IPS-20b (cell line): ENCODE results near the gene KLF17.

ENCODE experiments used
- H3K27ac ChIP-seq: one replicate; pipeline ENCODE4 v1.5.1; 2013; ENCODE audit warnings: low read length
- H3K27me3 ChIP-seq: 2 replicates; pipeline ENCODE4 v1.6.1; 2013; ENCODE audit warnings: mild to moderate bottlenecking, low read length, inconsistent platforms; ENCODE audit not compliant: insufficient read depth
- H3K36me3 ChIP-seq: 2 replicates; pipeline ENCODE4 v1.6.1; 2013; ENCODE audit warnings: low read depth, mild to moderate bottlenecking, inconsistent platforms, low read length, moderate library complexity; ENCODE audit not compliant: insufficient read depth
- H3K4me1 ChIP-seq: 2 replicates; pipeline ENCODE4 v1.6.1; 2013; ENCODE audit warnings: mild to moderate bottlenecking, control low read depth, inconsistent platforms, low read length, moderate library complexity; ENCODE audit not compliant: insufficient read depth
- H3K4me3 ChIP-seq: 2 replicates; pipeline ENCODE4 v1.5.1; 2013; ENCODE audit warnings: mild to moderate bottlenecking, low read length, inconsistent platforms
- H3K9ac ChIP-seq: 2 replicates; pipeline ENCODE4 v1.6.1; 2013; ENCODE audit warnings: low read depth, mild to moderate bottlenecking, inconsistent platforms, low read length, moderate library complexity
- H3K9me3 ChIP-seq: 2 replicates; pipeline ENCODE4 v1.6.1; 2013; ENCODE audit warnings: mild to moderate bottlenecking, low read depth, low read length, inconsistent platforms; ENCODE audit not compliant: insufficient read depth

Gene KLF17

GRCh38 chr1:44089371-44090048 lies 29.1 kb upstream of the KLF17 start:
- no peak overlapping the region for H3K27ac ChIP-seq
- no peaks in the 10 kb centered on the region for H3K9me3 ChIP-seq
- no peaks in the 10 kb centered on the region for H3K36me3 ChIP-seq
- H3K9ac ChIP-seq, result no peak overlapping the region
- peak overlapping the region; percentile 37; the same call in 1 of the 2 replicates for H3K4me3 ChIP-seq
- peaks cover 23% of the 10 kb centered on the region for H3K4me1 ChIP-seq
- H3K27me3 ChIP-seq, result no peaks in the 10 kb centered on the region

DNA sequence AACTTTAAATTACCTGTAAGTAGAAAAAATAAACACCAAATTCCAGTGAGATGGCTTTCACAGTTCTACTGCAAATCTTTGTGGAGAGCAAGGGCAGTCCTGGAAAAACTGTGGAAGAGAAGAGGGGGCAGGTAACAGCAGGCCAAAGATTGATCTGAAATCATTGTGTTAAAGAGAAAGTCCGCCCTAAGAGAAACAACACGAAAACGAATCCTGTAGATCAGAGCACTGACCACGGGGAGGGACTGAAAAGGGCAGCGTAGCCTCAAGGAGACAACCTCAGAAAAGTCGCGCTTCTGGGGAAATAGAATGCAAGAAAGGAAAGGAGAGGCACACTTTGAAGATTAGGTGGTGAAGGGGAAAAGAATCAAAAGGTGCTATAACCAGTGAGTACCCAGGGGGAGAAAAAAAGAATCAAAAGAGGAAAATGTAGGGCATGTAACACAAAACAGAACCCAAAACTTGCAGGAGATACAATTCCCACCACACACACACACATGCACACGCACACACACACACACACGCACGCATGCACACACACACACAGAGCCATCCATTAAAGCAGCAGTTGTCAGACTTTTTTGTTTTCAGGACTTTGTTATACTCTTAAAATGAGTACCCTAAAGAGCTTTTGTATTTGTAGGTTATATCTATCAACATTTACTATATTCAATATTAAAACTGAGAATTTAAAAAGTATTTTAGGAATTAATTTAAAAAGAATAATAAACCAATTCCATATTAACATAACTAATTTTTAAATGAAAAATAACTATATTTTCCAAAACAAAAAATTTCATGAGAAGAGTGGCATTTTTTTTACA lies 28.0 kb upstream of the KLF17 start:
- Histone ChIP-seq H3K36me3 (no peaks in the 10 kb centered on the region), H3K9ac (no peak overlapping the region), H3K4me3 (no peak overlapping the region), H3K27ac (no peak overlapping the region), H3K27me3 (no peaks in the 10 kb centered on the region), H3K4me1 (peaks cover 23% of the 10 kb centered on the region), H3K9me3 (no peaks in the 10 kb centered on the region)

DNA sequence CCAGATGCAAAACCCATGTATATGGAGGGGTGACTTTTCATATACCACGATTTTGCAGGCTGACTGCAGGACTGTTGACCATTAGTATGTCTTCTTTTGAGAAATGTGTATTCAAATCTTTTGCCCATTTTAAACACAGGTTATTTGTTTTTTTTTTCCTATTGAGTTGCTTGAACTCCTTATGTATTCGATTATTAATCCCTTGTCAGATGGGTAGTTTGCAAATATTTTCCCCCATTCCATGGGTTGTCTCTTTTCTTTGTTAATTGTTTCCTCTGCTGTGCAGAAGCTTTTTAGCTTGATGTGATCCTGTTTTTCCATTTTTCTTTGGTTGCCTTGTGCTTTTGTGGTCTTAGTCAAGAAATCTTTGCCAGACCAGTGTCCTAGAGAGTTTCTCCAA lies 24.6 kb upstream of the KLF17 start:
- Histone ChIP-seq H3K9ac (no peak overlapping the region), H3K36me3 (no peaks in the 10 kb centered on the region), H3K27ac (no peak overlapping the region), H3K4me3 (no peak overlapping the region), H3K9me3 (no peaks in the 10 kb centered on the region), H3K27me3 (no peaks in the 10 kb centered on the region), H3K4me1 (peaks cover 14% of the 10 kb centered on the region)

DNA sequence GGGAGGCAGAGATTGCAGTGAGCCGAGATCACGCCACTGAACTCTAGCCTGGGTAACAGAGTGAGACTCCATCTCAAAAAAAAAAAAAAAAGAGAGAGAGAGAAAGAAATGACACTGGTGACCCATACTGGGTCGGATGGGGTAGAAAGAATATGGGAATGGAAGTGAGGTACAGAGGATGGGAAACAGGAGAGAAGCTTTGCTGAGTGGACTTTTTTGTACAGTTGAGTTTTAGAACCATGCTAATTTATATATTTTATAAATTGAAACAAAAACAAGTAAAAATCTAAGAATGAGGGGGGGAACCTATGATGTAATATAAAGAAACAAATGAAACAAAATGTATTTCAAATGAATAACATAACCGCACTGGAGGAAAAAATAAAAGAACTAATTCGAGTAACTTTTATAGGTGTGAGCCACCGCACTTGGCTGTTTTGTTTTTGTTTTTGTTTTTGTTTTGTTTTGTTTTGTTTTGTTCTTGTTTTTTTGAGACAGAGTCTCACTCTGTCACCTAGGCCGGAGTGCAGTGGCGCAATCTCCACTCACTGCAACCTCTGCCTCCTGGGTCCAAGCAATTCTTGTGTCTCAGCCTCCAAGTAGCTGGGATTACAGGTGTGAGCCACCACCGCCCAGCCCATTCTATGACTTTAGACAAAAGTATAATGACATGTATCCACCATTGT lies 18.3 kb upstream of the KLF17 start:
- Histone ChIP-seq H3K9ac (no peak overlapping the region), H3K27ac (no peak overlapping the region), H3K4me3 (no peak overlapping the region), H3K9me3 (no peaks in the 10 kb centered on the region), H3K27me3 (peaks cover 6% of the 10 kb centered on the region; the same call in 1 of the 2 replicates), H3K36me3 (no peaks in the 10 kb centered on the region), H3K4me1 (no peaks in the 10 kb centered on the region)

DNA sequence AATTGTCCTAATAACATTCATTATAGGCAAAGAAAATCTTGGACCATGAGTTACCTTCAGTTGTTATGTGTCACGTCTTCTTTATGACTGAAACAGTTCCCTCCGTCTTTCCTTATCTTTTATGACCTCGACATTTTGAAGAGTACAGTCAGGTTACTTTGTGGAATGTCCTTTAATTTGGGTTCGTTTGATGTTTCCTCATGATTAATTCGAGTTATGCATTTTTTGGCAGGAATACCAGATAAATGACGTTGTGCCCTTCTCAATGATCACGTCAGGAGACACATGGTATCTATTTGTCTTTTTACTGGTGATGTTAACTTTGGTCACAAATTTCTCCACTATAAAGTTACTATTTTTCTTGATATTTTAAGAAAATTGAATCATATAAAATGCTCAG lies 17.3 kb upstream of the KLF17 start:
- Histone ChIP-seq H3K27me3 (peaks cover 6% of the 10 kb centered on the region; the same call in 1 of the 2 replicates), H3K4me1 (peaks cover 1% of the 10 kb centered on the region), H3K27ac (no peak overlapping the region)

DNA sequence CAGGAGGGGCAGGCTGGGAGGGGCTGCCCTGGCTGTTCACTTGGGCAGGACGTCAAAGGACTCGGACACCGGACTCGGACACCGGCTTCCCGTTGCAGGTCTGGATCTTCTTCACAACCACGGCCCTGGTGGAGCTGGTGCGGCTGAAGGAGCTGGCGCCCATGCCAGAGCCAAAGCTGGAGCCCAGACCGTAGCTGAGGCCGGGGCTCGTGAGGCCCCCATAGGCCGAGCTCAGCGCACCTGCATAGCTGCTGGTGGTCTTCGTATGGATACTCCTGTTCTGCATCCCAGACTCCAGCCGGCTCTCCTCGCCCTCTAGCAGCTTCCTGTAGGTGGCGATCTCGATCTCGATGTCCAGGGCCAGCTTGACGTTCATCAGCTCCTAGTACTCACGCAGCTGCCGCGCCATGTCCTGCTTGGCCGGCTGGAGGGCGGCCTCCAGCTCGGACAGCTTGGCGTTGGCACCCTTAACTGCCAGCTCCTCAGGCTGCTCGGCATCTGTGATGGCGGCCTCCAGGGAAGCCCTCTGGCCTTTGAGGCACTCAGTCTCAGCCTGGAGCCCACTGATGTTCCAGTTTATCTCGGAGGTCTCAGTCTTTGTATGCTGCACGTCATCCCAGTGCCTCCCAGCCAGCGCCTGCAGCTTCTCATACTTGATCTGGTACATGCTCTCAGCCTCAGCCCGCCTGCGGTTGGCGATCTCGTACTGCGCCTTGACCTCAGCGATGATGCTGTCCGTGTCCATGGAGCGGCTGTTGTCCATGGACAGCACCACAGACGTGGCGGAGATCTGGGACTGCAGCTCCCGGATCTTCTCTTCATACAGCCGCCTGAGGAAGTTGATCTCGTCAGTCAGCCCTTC lies 15.1 kb upstream of the KLF17 start:
- Histone ChIP-seq H3K27ac (no peak overlapping the region), H3K4me1 (peaks cover 6% of the 10 kb centered on the region)

More for the DNA sequence above, 17.3 kb upstream of the KLF17 start:
- Histone ChIP-seq H3K4me3 (no peak overlapping the region), H3K9ac (no peak overlapping the region), H3K9me3 (no peaks in the 10 kb centered on the region), H3K36me3 (no peaks in the 10 kb centered on the region)

GRCh38 chr1:44105810-44106209 lies 12.8 kb upstream of the KLF17 start:
- H3K4me1 ChIP-seq, result peaks cover 6% of the 10 kb centered on the region
- peaks cover 6% of the 10 kb centered on the region; the same call in 1 of the 2 replicates for H3K27me3 ChIP-seq
- H3K9me3 ChIP-seq, result no peaks in the 10 kb centered on the region
- no peak overlapping the region for H3K4me3 ChIP-seq
- no peaks in the 10 kb centered on the region for H3K36me3 ChIP-seq
- no peak overlapping the region for H3K9ac ChIP-seq
- no peak overlapping the region for H3K27ac ChIP-seq

More for the DNA sequence above, 15.1 kb upstream of the KLF17 start:
- Histone ChIP-seq H3K36me3 (no peaks in the 10 kb centered on the region), H3K27me3 (peaks cover 6% of the 10 kb centered on the region; the same call in 1 of the 2 replicates), H3K9ac (no peak overlapping the region), H3K9me3 (no peaks in the 10 kb centered on the region), H3K4me3 (no peak overlapping the region)

- peaks cover 7% of the 10 kb centered on the region for H3K4me1 ChIP-seq
- no peak overlapping the region for H3K27ac ChIP-seq
- no peaks in the 10 kb centered on the region for H3K36me3 ChIP-seq
- no peak overlapping the region for H3K4me3 ChIP-seq
- peaks cover 6% of the 10 kb centered on the region; the same call in 1 of the 2 replicates for H3K27me3 ChIP-seq
- no peak overlapping the region for H3K9ac ChIP-seq
- no peaks in the 10 kb centered on the region for H3K9me3 ChIP-seq
These were observed 10.4 kb upstream of the KLF17 start for GRCh38 chr1:44108241-44108640.

GRCh38 chr1:44108971-44109370 lies 9.7 kb upstream of the KLF17 start:
- peaks cover 2% of the 10 kb centered on the region; the same call in 1 of the 2 replicates for H3K27me3 ChIP-seq
- no peak overlapping the region for H3K27ac ChIP-seq
- H3K9me3 ChIP-seq, result no peaks in the 10 kb centered on the region
- no peak overlapping the region for H3K4me3 ChIP-seq
- no peaks in the 10 kb centered on the region for H3K36me3 ChIP-seq
- H3K4me1 ChIP-seq, result peaks cover 9% of the 10 kb centered on the region
- no peak overlapping the region for H3K9ac ChIP-seq

- no peak overlapping the region for H3K9ac ChIP-seq
- H3K27me3 ChIP-seq, result no peaks in the 10 kb centered on the region
- no peak overlapping the region for H3K4me3 ChIP-seq
- peaks cover 9% of the 10 kb centered on the region for H3K4me1 ChIP-seq
- no peaks in the 10 kb centered on the region for H3K36me3 ChIP-seq
- H3K9me3 ChIP-seq, result no peaks in the 10 kb centered on the region
- H3K27ac ChIP-seq, result no peak overlapping the region
These were observed 7.7 kb upstream of the KLF17 start for GRCh38 chr1:44110916-44111315.

- Histone ChIP-seq H3K4me3 (no peak overlapping the region), H3K36me3 (no peaks in the 10 kb centered on the region), H3K9me3 (no peaks in the 10 kb centered on the region), H3K4me1 (peaks cover 3% of the 10 kb centered on the region; the same call in 1 of the 2 replicates), H3K27ac (no peak overlapping the region), H3K9ac (no peak overlapping the region), H3K27me3 (no peaks in the 10 kb centered on the region)
These were observed 6.8 kb upstream of the KLF17 start for GRCh38 chr1:44111861-44112260.
